HG03097 (cell line): ENCODE data around the gene EFCAB8.

Experiments
- ATAC-seq: cut with Tn5 transposase; IDR thresholded peaks from one replicate; pipeline ENCODE4 v1.9.1; 2021; ENCODE audit not compliant: unreplicated experiment, low FRiP score

Gene EFCAB8

GRCh38 chr20:32983459-32984112 lies 124.9 kb downstream of the EFCAB8 start:
- no peak for ATAC-seq

- no peak for ATAC-seq
Observed at GRCh38 chr20:32984196-32984595, 125.5 kb downstream of the EFCAB8 start.

- ATAC-seq, result no peak
Observed at GRCh38 chr20:32984631-32985354, 126.1 kb downstream of the EFCAB8 start.

- ATAC-seq, result no peak
Observed at GRCh38 chr20:32985596-32985995, 126.9 kb downstream of the EFCAB8 start.

- no peak for ATAC-seq
Observed at GRCh38 chr20:32986331-32986966, 127.7 kb downstream of the EFCAB8 start.

GRCh38 chr20:32987044-32987825 lies 128.5 kb downstream of the EFCAB8 start:
- ATAC-seq, result no peak

GRCh38 chr20:32988008-32988407 lies 129.3 kb downstream of the EFCAB8 start:
- no peak for ATAC-seq

- ATAC-seq, result no peak
Observed at GRCh38 chr20:32989507-32990283, 131.0 kb downstream of the EFCAB8 start.

- ATAC-seq, result no peak
Observed at GRCh38 chr20:32990426-32990825, 131.7 kb downstream of the EFCAB8 start.

GRCh38 chr20:32991383-32991782 lies 132.7 kb downstream of the EFCAB8 start:
- ATAC-seq, result no peak

GRCh38 chr20:32991792-32992641 lies 133.3 kb downstream of the EFCAB8 start:
- no peak for ATAC-seq

GRCh38 chr20:32993496-32994050 lies 134.8 kb downstream of the EFCAB8 start:
- ATAC-seq, result no peak

GRCh38 chr20:32995802-32996201 lies 137.1 kb downstream of the EFCAB8 start:
- ATAC-seq, result no peak

- no peak for ATAC-seq
Observed at GRCh38 chr20:32997431-32997830, 138.7 kb downstream of the EFCAB8 start.

GRCh38 chr20:32999603-33000250 lies 141.0 kb downstream of the EFCAB8 start:
- ATAC-seq, result no peak

GRCh38 chr20:33000802-33001466 lies 142.2 kb downstream of the EFCAB8 start:
- no peak for ATAC-seq

- ATAC-seq, result no peak
Observed at GRCh38 chr20:33002087-33002808, 143.5 kb downstream of the EFCAB8 start.
